ENCODE measurements around the gene DGLUCY.

GRCh38 chr14:91089958-91090535 is 23.8 kb upstream of the DGLUCY start:
- TF ChIP-seq CTCF (IDR thresholded peaks at IDR 0.05) (no peak), ZFX (IDR thresholded peaks at IDR 0.05; ENCODE audit: borderline replicate concordance) (no peak)
